GM21576 (cell line): ENCODE measurements around the gene CERS1.

Source experiments
- ATAC-seq: cut with Tn5 transposase; IDR thresholded peaks from one replicate; pipeline ENCODE4 v1.9.1; 2021; ENCODE audit warnings: mild to moderate bottlenecking, moderate library complexity; ENCODE audit not compliant: unreplicated experiment

CERS1 gene

GRCh38 chr19:18899624-18900560 is 3.9 kb upstream of the CERS1 start:
- no peak for ATAC-seq

DNA sequence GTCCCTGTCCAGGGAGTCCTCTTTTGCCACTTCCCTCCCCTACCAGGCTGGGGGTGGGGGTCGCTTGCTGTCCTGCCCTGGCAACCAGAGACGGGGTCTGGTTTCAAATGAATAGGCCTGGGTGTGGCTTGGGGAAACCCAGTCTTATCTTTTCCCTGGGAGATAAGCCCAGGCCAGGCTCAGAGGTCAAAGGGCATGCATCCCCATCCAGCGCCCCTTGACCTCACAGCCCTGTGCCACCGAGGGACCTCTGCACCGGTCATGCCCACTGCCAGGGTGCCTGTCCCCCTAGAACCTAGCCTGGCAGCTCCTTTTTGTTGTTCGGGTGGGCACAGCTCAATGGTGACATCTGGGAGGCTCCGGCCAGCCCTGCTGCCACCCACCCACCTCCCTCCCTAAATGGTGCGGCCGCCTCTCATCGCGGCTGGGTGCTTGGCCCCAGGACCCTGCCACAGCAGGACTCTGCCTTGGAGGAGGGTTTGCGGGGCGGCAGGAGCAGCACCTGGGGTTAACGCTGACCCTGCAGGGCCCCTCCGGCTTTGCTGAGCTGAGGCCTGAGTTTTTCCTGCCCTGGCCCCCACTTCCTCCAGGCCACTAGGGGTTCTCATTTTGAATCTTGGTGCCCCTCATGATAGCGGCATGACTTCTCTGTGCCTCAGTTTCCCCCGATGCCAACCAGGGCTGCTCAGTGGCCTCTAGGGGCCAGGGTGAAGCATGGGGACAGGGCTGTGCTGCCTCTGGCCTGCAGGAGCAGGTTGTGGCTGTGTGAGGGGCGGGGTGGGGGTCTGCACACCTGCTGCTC is 2.9 kb upstream of the CERS1 start:
- no peak for ATAC-seq

DNA sequence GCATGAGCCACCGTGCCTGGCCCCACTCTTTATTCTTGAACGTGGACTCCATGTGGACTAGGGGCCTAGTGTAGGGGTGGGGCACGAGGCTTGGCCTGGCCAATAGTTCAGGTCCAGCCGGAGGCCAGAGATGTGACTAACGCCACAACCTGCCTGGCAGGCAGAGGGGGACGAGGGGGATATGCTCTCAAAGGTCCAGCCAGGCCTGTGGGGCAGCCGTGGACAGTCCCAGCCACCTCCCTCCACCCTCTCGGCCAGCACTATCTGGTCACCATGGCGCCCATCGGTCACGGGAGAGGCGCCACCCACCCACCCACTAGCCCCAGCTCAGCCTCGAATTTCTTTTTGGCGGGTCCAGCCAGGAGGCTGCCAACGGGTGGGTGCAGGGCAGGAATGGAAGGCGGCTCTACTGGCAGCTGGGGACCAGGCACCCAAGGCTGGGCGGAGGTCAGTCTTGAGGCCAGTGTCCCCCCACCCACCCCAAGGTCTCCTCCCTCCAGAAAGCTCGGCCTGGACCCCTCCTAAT is 2.2 kb upstream of the CERS1 start:
- ATAC-seq, result no peak

DNA sequence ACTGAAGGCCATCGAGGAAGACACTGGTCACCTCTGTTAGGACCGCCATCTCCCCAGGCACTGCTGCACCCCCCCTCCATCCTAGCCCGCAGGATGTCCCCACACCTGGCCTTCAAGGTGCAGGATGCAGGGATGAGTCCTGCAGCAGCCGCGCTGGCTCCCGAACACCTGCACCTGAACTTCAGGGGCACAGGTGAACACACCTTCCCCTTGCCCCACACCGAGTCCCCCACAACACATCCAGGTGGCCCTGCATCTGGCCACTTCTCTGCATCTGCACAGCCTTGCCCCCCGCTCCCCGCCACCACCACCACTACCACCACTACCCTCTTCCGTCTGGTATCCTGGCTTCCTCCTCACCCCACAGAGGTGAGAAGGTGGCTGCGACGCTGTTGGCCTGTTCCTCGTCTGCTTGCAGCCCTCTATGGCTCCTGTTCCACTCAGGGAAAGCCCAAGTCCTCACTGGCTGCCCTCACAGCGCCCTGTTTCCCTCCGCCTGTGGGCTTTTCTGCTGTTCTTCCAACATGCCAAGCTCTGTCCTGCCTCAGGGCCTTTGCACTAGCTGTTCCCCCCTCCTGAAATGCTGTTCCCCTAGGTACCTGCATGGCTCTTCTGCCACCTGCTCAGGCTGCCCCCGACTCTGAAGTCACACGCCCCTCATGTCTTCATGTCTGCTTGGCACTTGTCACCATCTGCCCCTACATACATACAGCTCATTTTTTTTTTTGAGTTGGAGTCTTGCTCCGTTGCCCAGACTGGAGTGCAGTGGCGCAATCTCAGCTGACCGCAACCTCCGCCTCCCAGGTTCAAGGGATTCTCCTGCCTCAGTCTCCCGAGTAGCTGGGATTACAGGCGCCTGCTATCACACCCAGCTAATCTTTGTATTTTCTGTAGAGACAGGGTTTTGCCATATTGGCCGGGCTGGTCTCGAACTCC is 1.4 kb upstream of the CERS1 start:
- no peak for ATAC-seq

GRCh38 chr19:18896421-18896841 is 473 bp upstream of the CERS1 start:
- no peak for ATAC-seq

GRCh38 chr19:18895038-18895823 is 727 bp downstream of the CERS1 start:
- ATAC-seq, result no peak

DNA sequence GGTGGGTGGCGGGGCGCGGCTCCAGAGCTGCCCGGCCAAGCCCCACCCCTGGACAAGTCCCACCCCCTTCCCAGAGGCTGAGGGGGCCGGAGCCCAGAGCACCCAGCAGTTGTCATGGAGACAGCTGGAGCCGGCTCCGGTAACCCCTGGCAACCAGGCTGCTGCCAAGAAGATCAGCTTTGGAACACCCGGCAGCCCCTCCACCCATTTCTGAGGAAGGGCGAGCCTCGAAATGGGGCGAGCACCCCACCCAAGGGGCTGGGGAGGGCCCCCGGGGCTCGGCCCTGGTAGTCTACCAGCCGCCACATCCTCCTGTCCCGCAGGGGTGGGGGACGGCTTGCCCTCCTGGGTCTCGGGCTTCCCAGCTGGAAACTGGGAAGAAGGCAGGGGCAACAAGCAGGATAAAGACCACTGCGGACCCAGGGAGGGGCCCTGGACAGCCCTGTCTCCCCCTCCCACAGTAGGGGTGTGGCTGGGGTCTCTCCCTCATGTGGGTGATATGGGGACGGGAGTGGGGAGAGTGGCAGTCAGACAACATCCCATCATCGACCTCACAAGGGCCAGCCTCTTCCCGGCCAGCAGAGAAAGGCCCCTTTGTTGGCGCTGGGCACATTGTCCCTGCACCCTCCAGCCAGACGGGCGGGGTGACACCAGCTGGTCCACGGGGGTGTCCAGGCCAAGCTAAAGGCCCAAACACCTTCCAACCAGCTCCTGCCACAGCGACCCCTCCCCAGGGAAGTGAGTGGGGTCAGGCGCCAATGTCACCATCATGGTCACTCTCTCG is 1.5 kb downstream of the CERS1 start:
- ATAC-seq, result no peak

- no peak for ATAC-seq
These were observed 2.2 kb downstream of the CERS1 start for GRCh38 chr19:18893587-18894253.

- ATAC-seq, result no peak
These were observed 5.8 kb downstream of the CERS1 start for GRCh38 chr19:18889949-18890745.

DNA sequence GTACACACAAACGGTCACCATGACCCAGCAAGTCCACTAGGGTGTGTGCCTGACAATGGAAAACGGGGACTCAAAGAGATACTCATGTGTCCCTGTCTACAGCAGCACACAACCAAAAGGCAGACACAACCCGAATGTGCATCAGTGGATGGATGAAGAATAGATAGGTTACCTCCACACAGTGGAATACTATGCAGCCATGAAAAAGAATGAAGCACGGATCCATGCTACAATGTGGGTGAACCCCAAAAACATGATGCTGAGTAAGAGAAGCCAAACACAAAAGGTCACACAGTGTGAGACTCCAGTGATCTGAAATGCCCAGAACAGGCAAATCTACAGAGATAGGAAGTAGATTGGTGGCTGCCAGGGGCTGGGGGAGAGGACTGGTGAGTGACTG is 9.0 kb downstream of the CERS1 start:
- ATAC-seq, result no peak

GRCh38 chr19:18883526-18884304 is 12.2 kb downstream of the CERS1 start:
- ATAC-seq, result no peak

- no peak for ATAC-seq
These were observed 14.5 kb downstream of the CERS1 start for GRCh38 chr19:18881491-18881890.

DNA sequence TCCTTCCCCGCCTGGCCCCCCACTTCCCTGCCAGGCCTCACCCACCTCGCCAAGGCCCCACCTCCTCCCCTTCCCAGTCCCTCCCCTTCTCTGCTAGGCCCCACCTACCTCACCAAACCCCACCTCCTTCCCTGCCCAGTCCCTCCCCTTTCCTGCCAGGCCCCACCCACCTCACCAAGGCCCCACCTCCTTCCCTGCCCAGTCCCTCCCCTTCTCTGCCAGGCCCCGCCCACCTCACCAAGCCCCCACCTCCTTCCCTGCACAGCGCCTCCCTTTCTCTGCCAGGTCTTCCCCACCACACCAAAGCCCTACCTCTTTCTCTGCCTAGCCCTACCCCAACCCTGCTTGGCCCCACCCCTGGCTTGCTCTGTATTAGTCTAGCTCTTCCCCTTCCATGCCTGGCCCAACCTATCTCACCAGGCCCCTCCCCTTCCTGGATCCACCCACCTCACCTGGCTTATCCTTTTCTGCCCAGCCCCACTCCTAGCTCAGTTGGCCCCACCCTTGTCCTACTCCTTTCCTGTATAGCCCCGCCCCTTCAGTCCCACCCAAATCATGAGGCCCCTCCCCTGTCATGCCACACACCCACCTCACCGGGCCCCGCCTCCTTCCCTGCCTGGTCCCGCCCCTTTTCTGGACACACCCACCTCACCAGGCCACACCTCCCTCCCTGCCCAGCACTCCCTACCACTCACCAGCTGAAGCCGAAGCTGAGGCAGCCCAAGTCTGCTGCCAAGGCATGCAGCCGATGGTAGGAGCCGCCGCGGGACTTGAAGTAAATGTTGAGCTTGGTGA is 16.2 kb downstream of the CERS1 start:
- ATAC-seq, result no peak

GRCh38 chr19:18878858-18879578 is 16.9 kb downstream of the CERS1 start:
- ATAC-seq, result no peak

DNA sequence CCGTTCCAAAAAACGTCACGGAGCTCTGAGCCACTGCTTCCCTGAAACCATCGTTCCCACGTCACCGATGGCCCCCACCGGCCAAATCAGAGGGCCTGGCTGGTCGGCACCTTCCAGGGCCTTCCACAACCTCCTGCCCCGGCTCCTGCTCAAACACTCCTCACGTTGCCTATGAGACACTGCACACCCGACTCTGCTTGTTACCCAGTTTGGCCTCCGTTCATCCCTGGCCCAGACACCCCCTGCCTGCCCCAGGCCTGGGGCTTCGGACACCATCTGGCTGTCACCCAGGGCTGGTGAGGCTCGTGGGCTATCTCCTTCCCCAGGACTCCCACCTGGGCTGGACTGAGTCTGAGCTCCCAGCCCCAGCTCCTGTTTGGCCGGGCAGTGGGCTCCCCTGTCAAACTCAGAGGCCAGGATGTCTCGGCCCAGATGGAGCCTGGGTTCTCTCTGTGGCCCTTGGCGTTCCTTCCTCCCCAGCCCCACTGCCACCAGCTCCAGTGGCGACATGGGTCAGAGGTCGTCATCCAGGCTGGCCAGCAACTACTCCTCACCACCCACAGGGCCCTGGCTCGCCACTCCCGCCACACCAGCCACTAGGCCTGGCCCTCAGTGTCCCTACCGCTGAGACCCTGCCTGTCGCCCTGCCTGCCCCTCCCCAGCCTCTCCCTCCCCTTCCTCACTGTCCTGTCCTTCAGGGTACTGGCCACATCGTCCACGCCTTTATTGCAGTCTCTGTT is 17.7 kb downstream of the CERS1 start:
- ATAC-seq, result no peak
